IPS DF 6.9 (cell line): ENCODE measurements around the gene FNDC3B.

ENCODE experiments used
- DNase-seq: peaks from one replicate; pipeline ENCODE4 v3.0.0-alpha.2; 2013; ENCODE audit warnings: low read depth, low spot score
- H3K27ac ChIP-seq: one replicate; pipeline ENCODE4 v1.5.1; 2013; ENCODE audit warnings: low read length, control low read depth
- H3K27me3 ChIP-seq: 2 replicates; pipeline ENCODE4 v1.6.1; 2013; ENCODE audit warnings: mild to moderate bottlenecking, low read length; ENCODE audit not compliant: control insufficient read depth, insufficient read depth
- H3K36me3 ChIP-seq: 2 replicates; pipeline ENCODE4 v1.6.1; 2013; ENCODE audit warnings: low read length; ENCODE audit not compliant: control insufficient read depth, insufficient read depth
- H3K4me1 ChIP-seq: 2 replicates; pipeline ENCODE4 v1.6.1; 2013; ENCODE audit warnings: low read length; ENCODE audit not compliant: control insufficient read depth, insufficient read depth
- H3K4me3 ChIP-seq: 2 replicates; pipeline ENCODE4 v1.5.1; 2013; ENCODE audit warnings: mild to moderate bottlenecking, low read length
- H3K9me3 ChIP-seq: 2 replicates; pipeline ENCODE4 v1.6.1; 2013; ENCODE audit warnings: low read length, inconsistent platforms; ENCODE audit not compliant: control insufficient read depth, insufficient read depth
- WGBS: extraction: QIAGEN DNeasy Blood & Tissue Kit; methylation state at CpG from one replicate; pipeline ENCODE4 v1.1.7; 2013; ENCODE audit warnings: mixed read lengths, missing lambda C conversion rate; ENCODE audit not compliant: insufficient read length, insufficient coverage; 5-methylcytosine and 5-hydroxymethylcytosine counted together

FNDC3B gene

DNA sequence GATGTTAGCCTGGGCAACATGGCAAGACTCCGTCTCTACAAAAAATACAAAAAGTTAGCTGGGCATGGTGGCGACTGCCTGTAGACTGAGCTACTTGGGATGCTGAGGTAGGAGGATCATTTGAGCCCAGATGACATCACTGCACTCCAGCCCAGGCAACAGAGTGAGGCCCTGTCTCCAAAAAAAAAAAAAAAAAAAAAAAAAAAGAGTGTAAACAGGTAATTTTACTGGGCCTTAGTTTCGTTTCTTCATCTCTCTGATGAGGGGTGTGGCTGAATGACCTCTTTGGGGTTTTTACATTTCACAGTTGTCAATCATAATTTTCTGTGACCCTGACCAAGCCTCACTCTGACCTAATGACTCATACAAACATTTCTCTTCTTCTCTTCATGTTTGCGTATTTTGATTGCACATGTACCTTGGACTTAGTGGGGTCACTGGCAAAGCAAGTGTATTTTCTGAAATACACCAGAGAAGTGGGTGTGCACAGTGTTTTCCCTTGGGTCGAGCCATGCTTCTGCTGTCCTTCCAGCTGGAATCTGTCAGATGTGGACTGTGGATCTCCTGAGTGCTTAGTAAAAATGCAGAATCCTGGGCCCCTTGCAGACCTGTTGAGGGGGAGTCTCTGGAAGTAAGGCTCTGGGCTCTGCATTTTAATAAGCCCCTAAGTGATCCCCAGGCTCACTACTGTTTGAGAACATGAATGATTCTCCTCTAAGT is 140.5 kb downstream of the FNDC3B start:
- WGBS: no CpG with 5 or more reads among the region's 5 CpGs
- peaks cover 5% of the 10 kb centered on the region; the same call in 1 of the 2 replicates for H3K4me1 ChIP-seq
- DNase-seq: no peak
- no peaks in the 10 kb centered on the region for H3K9me3 ChIP-seq
- H3K36me3 ChIP-seq: no peaks in the 10 kb centered on the region
- no peak overlapping the region for H3K4me3 ChIP-seq
- H3K27ac ChIP-seq: no peak overlapping the region
- no peaks in the 10 kb centered on the region for H3K27me3 ChIP-seq

DNA sequence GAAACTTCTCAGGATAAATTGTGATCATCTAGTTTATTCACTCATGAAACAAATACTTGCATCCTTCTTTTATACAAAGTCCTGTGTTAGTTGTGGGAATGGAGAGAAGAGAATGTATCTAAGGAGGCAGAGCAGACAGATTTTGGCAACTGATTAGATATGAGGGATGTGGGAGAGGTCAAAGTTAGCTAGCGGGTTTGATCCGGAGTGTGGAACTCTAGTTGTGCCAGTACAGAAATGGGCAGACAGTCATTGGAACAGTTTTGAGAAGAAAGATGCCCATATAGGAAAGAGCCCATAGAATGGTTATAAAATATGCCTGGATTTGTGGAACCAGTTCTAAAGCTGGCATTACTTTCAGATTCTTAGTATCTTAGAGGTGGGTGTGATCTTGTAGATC is 141.1 kb downstream of the FNDC3B start:
- no peaks in the 10 kb centered on the region for H3K36me3 ChIP-seq
- no peaks in the 10 kb centered on the region for H3K9me3 ChIP-seq
- WGBS: no CpG with 5 or more reads among the region's 2 CpGs
- H3K4me1 ChIP-seq: peaks cover 5% of the 10 kb centered on the region; the same call in 1 of the 2 replicates
- no peak overlapping the region for H3K4me3 ChIP-seq
- no peak overlapping the region for H3K27ac ChIP-seq
- H3K27me3 ChIP-seq: no peaks in the 10 kb centered on the region
- no peak for DNase-seq

DNA sequence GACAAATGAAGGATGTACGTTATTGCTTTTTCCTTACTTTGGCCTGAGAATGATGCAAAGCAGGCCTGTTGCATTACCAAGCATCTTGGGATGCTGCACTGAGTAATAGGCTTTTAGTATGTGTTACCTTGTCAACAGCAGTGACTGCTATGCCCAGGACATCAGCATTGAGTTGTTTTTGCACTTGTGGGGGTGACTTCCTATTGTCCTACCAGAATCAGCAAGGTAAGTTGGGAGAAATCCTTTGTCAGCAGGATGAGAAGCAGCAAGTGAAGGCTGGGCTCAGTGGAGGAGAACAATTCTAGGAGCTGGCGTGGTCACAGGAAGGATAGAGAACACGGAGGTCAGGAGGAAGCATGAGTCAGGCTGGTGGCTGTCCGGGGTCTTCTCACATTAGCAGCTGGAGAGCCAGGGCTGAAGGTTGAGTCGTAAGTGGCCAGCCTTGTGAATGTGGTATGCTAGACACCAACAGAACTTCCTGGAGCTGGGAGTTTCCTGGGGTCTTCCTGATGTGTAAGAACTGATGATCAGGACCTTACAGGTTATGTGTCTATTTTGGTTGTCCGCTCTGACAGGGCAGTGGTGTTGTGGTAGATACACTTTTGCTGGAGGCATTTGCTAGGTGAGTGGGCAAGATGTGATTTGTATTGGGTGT is 142.7 kb downstream of the FNDC3B start:
- Histone ChIP-seq H3K27ac (no peak overlapping the region), H3K4me1 (peaks cover 3% of the 10 kb centered on the region; the same call in 1 of the 2 replicates), H3K9me3 (no peaks in the 10 kb centered on the region), H3K36me3 (no peaks in the 10 kb centered on the region), H3K4me3 (no peak overlapping the region), H3K27me3 (no peaks in the 10 kb centered on the region)
- no CpG with 5 or more reads among the region's 6 CpGs for WGBS
- no peak for DNase-seq

DNA sequence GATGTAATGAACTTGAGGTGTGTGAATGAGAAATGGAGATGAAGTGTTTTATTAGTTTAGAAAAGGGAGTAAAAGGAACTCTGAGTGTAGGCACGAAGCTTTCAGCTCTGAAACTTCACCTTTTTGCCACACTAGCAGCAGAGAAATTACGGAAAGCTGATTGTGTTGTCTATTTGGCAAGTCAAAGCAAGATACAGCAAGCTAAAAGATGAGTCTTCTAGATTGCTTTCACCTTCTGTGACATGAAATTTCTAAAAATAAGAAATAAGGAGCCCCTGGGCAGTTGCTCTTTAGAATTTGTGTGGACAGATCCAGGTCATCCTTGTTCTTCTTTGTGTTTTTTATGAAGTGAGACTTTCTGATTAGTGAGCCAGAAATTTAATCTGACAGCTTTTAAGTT is 143.4 kb downstream of the FNDC3B start:
- Histone ChIP-seq H3K9me3 (no peaks in the 10 kb centered on the region), H3K36me3 (no peaks in the 10 kb centered on the region), H3K4me1 (peaks cover 3% of the 10 kb centered on the region; the same call in 1 of the 2 replicates), H3K27me3 (no peaks in the 10 kb centered on the region), H3K4me3 (no peak overlapping the region), H3K27ac (no peak overlapping the region)
- no peak for DNase-seq
- WGBS: 100% methylated on average over 1 of the region's 2 CpGs

DNA sequence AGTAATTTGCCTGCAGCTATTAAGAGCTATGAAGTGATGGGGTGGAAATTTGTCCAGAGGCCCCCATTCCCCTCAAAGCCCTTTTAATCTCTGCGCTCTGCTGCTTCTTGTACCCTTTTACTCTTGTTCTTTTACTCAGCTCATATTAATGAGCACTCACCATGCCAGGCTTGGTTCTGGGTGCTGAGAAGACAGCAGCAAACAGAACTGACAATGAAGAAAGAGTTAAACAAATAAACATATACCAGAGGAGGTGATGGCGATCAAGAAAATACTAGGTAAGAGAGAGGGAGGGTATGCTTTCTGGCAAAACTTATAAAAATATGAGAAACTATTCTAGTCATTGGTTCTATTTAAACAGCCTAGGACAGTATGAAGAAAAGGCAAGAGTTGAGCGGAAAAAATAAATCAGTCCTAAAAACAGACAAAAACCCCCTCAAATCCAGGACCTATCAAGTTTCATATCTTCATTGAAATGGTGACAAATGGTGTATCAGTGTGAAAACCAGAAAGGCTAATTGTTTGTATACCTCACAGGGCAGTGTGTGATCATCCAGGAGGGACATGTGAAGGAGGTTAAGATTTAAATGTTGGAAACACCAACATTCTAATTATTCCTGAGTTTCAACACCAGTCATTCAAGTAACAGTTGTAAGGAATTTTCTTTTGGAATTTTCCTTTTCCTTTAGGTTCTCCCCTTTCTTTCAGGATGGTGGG is 144.9 kb downstream of the FNDC3B start:
- no CpG with 5 or more reads among the region's 3 CpGs for WGBS
- Histone ChIP-seq H3K9me3 (no peaks in the 10 kb centered on the region), H3K36me3 (no peaks in the 10 kb centered on the region), H3K27ac (no peak overlapping the region), H3K4me3 (no peak overlapping the region), H3K4me1 (peaks cover 3% of the 10 kb centered on the region; the same call in 1 of the 2 replicates), H3K27me3 (no peaks in the 10 kb centered on the region)
- no peak for DNase-seq

DNA sequence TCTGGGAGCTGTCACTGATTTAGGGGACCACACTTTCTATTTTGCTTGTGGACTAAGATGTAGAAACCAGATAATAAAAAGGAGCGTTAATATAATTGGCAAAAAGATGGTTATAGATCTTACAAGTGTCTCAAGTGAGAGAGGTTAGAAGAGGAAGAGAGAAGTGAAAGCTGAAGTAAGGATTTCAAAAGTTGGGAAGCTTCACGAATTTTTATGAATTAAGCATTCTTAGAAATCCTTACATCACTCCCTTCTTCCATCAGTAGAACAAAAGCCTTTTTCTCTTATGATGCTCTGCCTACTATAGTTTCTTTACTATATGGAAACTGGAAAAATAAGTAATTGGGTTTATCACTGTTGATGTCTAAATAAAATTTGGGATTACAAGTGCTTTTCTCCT is 146.5 kb downstream of the FNDC3B start:
- no peaks in the 10 kb centered on the region for H3K9me3 ChIP-seq
- peaks cover 3% of the 10 kb centered on the region; the same call in 1 of the 2 replicates for H3K4me1 ChIP-seq
- no CpG with 5 or more reads among the region's 2 CpGs for WGBS
- H3K4me3 ChIP-seq: no peak overlapping the region
- H3K27ac ChIP-seq: no peak overlapping the region
- no peak for DNase-seq
- no peaks in the 10 kb centered on the region for H3K27me3 ChIP-seq
- no peaks in the 10 kb centered on the region for H3K36me3 ChIP-seq

DNA sequence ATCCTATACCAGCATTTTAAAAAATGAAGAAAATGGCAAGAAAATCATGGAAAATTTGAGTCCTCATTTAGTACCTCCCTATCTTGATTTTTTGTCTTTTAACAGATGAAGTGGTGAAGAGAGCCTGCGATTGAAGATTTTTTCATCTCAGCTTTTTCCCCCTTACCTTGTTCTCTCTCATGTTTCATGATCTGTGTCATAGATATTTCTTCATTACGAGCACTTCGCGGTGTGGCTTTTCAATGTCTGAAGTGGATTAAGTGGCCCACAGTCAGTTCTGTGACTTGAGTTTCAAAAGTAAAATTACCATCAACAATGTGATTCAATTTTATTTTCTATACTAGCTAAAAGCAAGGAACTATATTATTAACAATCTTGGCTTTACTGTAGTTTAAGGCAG is 147.2 kb downstream of the FNDC3B start:
- H3K27ac ChIP-seq: no peak overlapping the region
- no peaks in the 10 kb centered on the region for H3K9me3 ChIP-seq
- WGBS: no CpG with 5 or more reads among the region's 4 CpGs
- no peaks in the 10 kb centered on the region for H3K36me3 ChIP-seq
- DNase-seq: no peak
- peaks cover 3% of the 10 kb centered on the region; the same call in 1 of the 2 replicates for H3K4me1 ChIP-seq
- no peaks in the 10 kb centered on the region for H3K27me3 ChIP-seq
- no peak overlapping the region for H3K4me3 ChIP-seq

DNA sequence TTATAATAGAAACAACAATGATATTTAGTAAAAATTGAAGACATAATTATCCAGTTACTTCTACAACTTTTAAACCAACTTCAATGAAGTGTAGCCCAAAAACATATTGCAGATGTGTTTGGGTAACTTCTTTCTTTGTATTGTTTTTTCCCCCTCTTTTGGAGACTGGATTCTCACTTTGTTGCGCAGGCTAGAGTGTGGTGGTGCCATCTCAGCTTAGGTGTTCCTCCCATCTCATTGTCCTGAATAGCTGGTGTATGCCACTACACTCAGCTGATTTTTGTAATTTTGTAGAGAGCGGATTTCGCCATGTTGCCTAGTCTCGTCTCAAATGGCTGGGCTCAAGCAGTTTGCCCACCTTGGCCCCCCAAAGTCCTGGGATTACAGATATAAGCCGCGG is 148.1 kb downstream of the FNDC3B start:
- H3K27ac ChIP-seq: no peak overlapping the region
- H3K27me3 ChIP-seq: no peaks in the 10 kb centered on the region
- WGBS: no CpG with 5 or more reads among the region's 6 CpGs
- no peaks in the 10 kb centered on the region for H3K4me1 ChIP-seq
- no peaks in the 10 kb centered on the region for H3K36me3 ChIP-seq
- H3K4me3 ChIP-seq: no peak overlapping the region
- no peaks in the 10 kb centered on the region for H3K9me3 ChIP-seq
- no peak for DNase-seq

DNA sequence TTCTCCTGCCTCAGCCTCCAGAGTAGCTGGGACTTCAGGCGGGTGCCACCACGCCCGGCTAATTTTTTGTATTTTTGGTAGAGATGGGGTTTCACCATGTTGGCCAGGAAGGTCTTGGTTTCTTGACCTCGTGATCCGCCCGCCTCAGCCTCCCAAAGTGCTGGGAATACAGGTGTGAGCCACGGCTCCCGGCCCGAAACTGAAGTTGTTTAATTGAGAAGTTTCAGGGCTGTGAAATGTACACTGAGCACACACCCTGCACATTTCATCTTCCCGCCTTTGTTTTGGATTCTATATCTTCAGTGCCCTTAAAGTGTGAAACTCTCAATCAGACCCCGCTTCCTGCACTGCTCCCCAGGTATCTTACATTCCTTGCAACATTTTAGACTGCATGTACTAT is 149.1 kb downstream of the FNDC3B start:
- no peak overlapping the region for H3K27ac ChIP-seq
- H3K9me3 ChIP-seq: no peaks in the 10 kb centered on the region
- H3K36me3 ChIP-seq: no peaks in the 10 kb centered on the region
- no peaks in the 10 kb centered on the region for H3K4me1 ChIP-seq
- WGBS: no CpG with 5 or more reads among the region's 11 CpGs
- H3K27me3 ChIP-seq: no peaks in the 10 kb centered on the region
- DNase-seq: no peak
- no peak overlapping the region for H3K4me3 ChIP-seq

DNA sequence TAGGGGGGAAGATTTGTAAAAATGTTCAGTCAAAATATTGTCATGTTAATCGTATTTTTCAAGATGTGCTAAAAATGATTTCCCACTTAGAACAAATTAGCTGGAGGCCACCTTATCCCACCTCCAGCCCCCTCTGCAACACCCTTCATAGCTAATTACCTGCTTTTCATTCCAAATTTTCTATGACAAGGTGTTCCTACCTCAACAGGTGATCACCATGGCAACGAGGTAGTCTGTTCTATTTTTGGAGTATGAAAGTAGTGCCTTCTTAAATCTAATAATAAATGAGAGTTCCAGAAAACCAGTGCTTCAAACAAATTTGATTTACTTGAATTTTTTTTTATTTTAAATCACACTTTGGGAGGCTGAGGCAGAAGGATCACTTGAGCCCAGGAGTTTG is 149.8 kb downstream of the FNDC3B start:
- DNase-seq: no peak
- Histone ChIP-seq H3K4me3 (no peak overlapping the region), H3K9me3 (no peaks in the 10 kb centered on the region), H3K36me3 (no peaks in the 10 kb centered on the region), H3K27me3 (no peaks in the 10 kb centered on the region), H3K27ac (no peak overlapping the region), H3K4me1 (no peaks in the 10 kb centered on the region)
- no CpG with 5 or more reads among the region's 2 CpGs for WGBS
